Activated CD8-positive, alpha-beta T cell treated with anti-CD3 and anti-CD28 coated beads for 36 hours (primary cell): Measurements from ENCODE around the gene XAGE2. TPM values are rescaled to one million over a fixed set of nuclear protein-coding genes. Genes with fewer than 3 reads are reported as not detected.

Source experiments
- ATAC-seq: fragments of 200-7000 bp; cut with Tn5 transposase; one replicate; pipeline ENCODE4 v1.10.0; 2021; ENCODE audit warnings: mild to moderate bottlenecking, moderate library complexity
- CTCF ChIA-PET: fragments of 350-600 bp; sonication (Branson Sonifier 250); formaldehyde crosslinking; loops from one replicate; lab custom pipeline; 2021; ENCODE audit warnings: antibody characterized with exemption; lab: Charles Lee
- POLR2A ChIA-PET: fragments of 350-600 bp; sonication (Branson Sonifier 250); formaldehyde crosslinking; loops from one replicate; lab custom pipeline; 2021; ENCODE audit warnings: antibody characterized with exemption; lab: Charles Lee
- DNase-seq: peaks from one replicate; pipeline ENCODE4 v3.0.0-alpha.2; 2020
- H3K27ac Mint-ChIP-seq: one replicate; pipeline ENCODE4 v1.8.0; 2021; ENCODE audit warnings: mild to moderate bottlenecking, mixed read lengths
- H3K27me3 Mint-ChIP-seq: one replicate; pipeline ENCODE4 v1.8.0; 2021; ENCODE audit warnings: mixed read lengths
- H3K36me3 Mint-ChIP-seq: one replicate; pipeline ENCODE4 v1.8.0; 2021; ENCODE audit warnings: low read depth, mixed read lengths
- H3K4me1 Mint-ChIP-seq: one replicate; pipeline ENCODE4 v1.8.0; 2021; ENCODE audit warnings: low read depth, mixed read lengths
- H3K4me3 Mint-ChIP-seq: one replicate; pipeline ENCODE4 v1.8.0; 2021; ENCODE audit warnings: mild to moderate bottlenecking, moderate library complexity, mixed read lengths
- H3K9me3 Mint-ChIP-seq: one replicate; pipeline ENCODE4 v1.8.0; 2021; ENCODE audit warnings: mixed read lengths
- intact Hi-C: fragments of 100-400 bp; cut with micrococcal nuclease; formaldehyde crosslinking; loops from one replicate; pipeline ENCODE4 v1.10.0; 2022
- total RNA-seq, 2 experiments: library from RNA; stranded (reverse); gene quantifications; one replicate each; pipeline ENCODE4 v1.2.3, GENCODE V29; 2021
- TF ChIP-seq, protein P1 (sequence below): fragments of 200-600 bp; IDR thresholded peaks from one replicate; pipeline ENCODE4 v1.8.0; 2022; ENCODE audit warnings: antibody characterized with exemption, mild to moderate bottlenecking

Gene XAGE2
- total RNA-seq, 2 experiments from 2014 or later = not detected

DNA sequence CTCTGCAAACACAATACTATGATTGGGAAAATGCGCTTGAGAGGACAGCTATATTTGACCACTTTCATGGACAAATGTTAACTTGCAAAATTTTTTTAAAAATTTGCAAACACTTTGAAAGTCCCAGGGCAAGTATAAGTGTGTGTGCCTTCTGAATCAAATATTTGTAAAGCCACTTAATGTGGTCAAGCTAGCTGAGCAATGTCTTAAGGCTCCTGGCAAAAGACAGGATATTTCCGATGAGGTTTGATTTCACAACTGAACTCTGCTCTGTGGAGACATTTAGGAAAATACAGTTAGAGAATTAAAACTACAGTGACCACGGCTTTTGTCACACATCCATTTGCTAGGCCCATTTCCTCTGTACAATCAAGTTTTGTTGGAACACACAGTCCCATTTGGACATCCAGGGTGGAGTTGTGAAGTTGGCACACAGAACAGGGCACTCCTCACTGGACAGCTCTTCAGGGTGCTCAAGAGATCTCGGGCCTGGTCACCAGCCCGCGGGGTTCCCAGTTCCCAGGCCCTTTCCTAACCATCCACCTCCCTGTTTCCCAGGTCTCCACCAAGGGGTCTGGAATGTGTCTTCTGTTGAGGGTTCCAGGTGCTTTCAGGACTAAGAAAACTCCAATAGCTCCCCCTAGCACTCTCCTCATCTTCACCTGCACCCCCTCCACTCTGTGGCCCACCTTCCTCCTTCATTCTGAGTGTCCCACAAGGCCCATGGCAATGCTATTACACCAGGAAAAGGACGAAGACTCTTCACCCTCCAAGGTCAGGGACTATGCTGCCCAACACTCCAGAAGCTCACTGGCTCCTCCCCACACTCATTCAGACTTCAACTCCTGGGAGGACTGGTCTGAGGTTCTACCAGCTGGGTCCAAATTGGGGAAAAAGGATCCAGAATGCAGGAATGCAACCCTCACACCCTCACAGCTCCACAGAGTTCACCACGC, 41.9 kb downstream of the XAGE2 start:
- H3K27me3 Mint-ChIP-seq = no peaks in the 10 kb centered on the region
- POLR2A ChIA-PET = no interaction called here
- no peaks in the 10 kb centered on the region for H3K4me1 Mint-ChIP-seq
- CTCF ChIA-PET = no interaction called here
- TF ChIP-seq, protein P1, sequence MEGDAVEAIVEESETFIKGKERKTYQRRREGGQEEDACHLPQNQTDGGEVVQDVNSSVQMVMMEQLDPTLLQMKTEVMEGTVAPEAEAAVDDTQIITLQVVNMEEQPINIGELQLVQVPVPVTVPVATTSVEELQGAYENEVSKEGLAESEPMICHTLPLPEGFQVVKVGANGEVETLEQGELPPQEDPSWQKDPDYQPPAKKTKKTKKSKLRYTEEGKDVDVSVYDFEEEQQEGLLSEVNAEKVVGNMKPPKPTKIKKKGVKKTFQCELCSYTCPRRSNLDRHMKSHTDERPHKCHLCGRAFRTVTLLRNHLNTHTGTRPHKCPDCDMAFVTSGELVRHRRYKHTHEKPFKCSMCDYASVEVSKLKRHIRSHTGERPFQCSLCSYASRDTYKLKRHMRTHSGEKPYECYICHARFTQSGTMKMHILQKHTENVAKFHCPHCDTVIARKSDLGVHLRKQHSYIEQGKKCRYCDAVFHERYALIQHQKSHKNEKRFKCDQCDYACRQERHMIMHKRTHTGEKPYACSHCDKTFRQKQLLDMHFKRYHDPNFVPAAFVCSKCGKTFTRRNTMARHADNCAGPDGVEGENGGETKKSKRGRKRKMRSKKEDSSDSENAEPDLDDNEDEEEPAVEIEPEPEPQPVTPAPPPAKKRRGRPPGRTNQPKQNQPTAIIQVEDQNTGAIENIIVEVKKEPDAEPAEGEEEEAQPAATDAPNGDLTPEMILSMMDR = no peak
- no peak overlapping the region for H3K4me3 Mint-ChIP-seq
- ATAC-seq = no peak
- H3K27ac Mint-ChIP-seq = no peak overlapping the region
- no peak for DNase-seq
- intact Hi-C loops = no loop called here
- no peaks in the 10 kb centered on the region for H3K36me3 Mint-ChIP-seq
- H3K9me3 Mint-ChIP-seq = no peaks in the 10 kb centered on the region

DNA sequence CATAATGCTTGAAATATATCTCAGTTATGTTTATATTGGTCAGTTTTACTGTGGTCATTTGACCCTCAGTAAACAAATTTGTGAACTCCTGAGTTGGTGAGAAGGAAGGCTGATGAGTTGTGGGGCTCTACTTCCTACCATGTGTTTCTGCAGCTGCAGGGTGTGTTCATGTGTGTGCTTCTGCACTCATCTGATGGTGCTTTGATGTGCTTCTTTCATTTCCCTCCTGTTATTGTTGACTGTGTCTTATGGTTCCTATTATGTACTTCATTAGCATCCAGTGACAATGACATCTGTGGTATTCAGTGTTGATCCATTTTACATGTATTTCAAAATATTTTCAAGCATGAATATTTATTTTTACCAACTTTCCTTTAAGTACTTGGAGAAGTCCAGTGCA, 46.5 kb downstream of the XAGE2 start:
- CTCF ChIA-PET = no interaction called here
- Mint-ChIP-seq H3K4me1 (no peaks in the 10 kb centered on the region), H3K9me3 (no peaks in the 10 kb centered on the region), H3K36me3 (no peaks in the 10 kb centered on the region), H3K27me3 (no peaks in the 10 kb centered on the region), H3K4me3 (no peak overlapping the region), H3K27ac (no peak overlapping the region)
- ATAC-seq = no peak
- no peak for DNase-seq
- POLR2A ChIA-PET = no interaction called here
- TF ChIP-seq, protein P1 = no peak
- intact Hi-C loops = no loop called here

- H3K36me3 Mint-ChIP-seq = no peaks in the 10 kb centered on the region
- no peak for DNase-seq
- TF ChIP-seq, protein P1 = no peak
- CTCF ChIA-PET = no interaction called here
- no peak overlapping the region for H3K27ac Mint-ChIP-seq
- no peak for ATAC-seq
- intact Hi-C loops = no loop called here
- H3K27me3 Mint-ChIP-seq = no peaks in the 10 kb centered on the region
- H3K9me3 Mint-ChIP-seq = no peaks in the 10 kb centered on the region
- POLR2A ChIA-PET = no interaction called here
- no peaks in the 10 kb centered on the region for H3K4me1 Mint-ChIP-seq
- H3K4me3 Mint-ChIP-seq = no peak overlapping the region
Observed at GRCh38 chrX:52416816-52417215, 48.0 kb downstream of the XAGE2 start.

- ChIA-PET POLR2A (no interaction called here), CTCF (no interaction called here)
- no peaks in the 10 kb centered on the region for H3K9me3 Mint-ChIP-seq
- no peak for ATAC-seq
- no peaks in the 10 kb centered on the region for H3K27me3 Mint-ChIP-seq
- H3K27ac Mint-ChIP-seq = no peak overlapping the region
- H3K4me1 Mint-ChIP-seq = no peaks in the 10 kb centered on the region
- no peak overlapping the region for H3K4me3 Mint-ChIP-seq
- no peak for DNase-seq
- TF ChIP-seq, protein P1 = no peak
- intact Hi-C loops = no loop called here
- no peaks in the 10 kb centered on the region for H3K36me3 Mint-ChIP-seq
Observed at GRCh38 chrX:52420824-52421443, 52.1 kb downstream of the XAGE2 start.

GRCh38 chrX:52422884-52423283, 54.1 kb downstream of the XAGE2 start:
- H3K4me1 Mint-ChIP-seq = no peaks in the 10 kb centered on the region
- intact Hi-C loops = no loop called here
- ATAC-seq = no peak
- TF ChIP-seq, protein P1 = no peak
- ChIA-PET POLR2A (no interaction called here), CTCF (no interaction called here)
- H3K36me3 Mint-ChIP-seq = no peaks in the 10 kb centered on the region
- H3K4me3 Mint-ChIP-seq = no peak overlapping the region
- H3K27me3 Mint-ChIP-seq = no peaks in the 10 kb centered on the region
- no peak for DNase-seq
- no peaks in the 10 kb centered on the region for H3K9me3 Mint-ChIP-seq
- H3K27ac Mint-ChIP-seq = no peak overlapping the region
